ENCODE data around the gene SLC25A21. TPM values are rescaled to one million over a fixed set of nuclear protein-coding genes. Genes with fewer than 3 reads are reported as not detected.

SLC25A21 gene
- total RNA-seq, 2 experiments from 2014 or later: not detected

DNA sequence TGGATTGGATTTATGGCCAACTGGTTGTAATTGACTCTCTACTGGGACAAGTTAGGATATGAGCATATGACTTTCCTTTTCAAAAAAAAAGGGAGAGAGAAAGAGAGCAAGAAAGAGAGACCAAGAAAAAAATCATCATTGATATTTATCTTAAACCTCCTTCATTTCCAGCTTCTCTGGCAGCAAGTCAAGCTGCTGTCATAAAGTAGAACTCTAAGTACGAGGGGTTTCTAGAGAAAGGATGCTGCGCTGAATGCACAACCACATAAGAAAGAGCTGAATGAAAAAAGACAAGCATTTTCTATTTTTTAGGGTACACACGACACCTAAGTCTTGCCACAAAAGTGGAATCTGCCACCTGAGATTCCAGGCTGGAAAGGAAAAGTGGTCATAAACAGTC lies 182.6 kb downstream of the SLC25A21 start:
- H3K9me3 Mint-ChIP-seq: peaks cover 12% of the 10 kb centered on the region
- ATAC-seq (ENCODE audit: poor library complexity) (no peak), DNase-seq (no peak)
- H3K27me3 Mint-ChIP-seq: no peaks in the 10 kb centered on the region
- TF ChIP-seq, protein P1, sequence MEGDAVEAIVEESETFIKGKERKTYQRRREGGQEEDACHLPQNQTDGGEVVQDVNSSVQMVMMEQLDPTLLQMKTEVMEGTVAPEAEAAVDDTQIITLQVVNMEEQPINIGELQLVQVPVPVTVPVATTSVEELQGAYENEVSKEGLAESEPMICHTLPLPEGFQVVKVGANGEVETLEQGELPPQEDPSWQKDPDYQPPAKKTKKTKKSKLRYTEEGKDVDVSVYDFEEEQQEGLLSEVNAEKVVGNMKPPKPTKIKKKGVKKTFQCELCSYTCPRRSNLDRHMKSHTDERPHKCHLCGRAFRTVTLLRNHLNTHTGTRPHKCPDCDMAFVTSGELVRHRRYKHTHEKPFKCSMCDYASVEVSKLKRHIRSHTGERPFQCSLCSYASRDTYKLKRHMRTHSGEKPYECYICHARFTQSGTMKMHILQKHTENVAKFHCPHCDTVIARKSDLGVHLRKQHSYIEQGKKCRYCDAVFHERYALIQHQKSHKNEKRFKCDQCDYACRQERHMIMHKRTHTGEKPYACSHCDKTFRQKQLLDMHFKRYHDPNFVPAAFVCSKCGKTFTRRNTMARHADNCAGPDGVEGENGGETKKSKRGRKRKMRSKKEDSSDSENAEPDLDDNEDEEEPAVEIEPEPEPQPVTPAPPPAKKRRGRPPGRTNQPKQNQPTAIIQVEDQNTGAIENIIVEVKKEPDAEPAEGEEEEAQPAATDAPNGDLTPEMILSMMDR (IDR thresholded peaks at IDR 0.05): no peak
- Histone ChIP-seq H3K27ac (ENCODE audit: low read depth in 1 of 2, low read length in 2 of 2) (no peak overlapping the region), H3K36me3 (ENCODE audit: insufficient read depth, low read length) (no peaks in the 10 kb centered on the region), H3K4me3 (ENCODE audit: low read length) (no peak overlapping the region), H3K27me3 (ENCODE audit: control insufficient read depth in 1 of 2, insufficient read depth in 2 of 2, low read length in 2 of 2) (no peaks in the 10 kb centered on the region), H3K4me1 (ENCODE audit: insufficient read depth, low read length) (no peaks in the 10 kb centered on the region), H3K9me3 (ENCODE audit: control insufficient read depth in 1 of 2, insufficient read depth in 1 of 2, low read length in 2 of 2) (no peaks in the 10 kb centered on the region)
- no peaks in the 10 kb centered on the region for H3K4me1 Mint-ChIP-seq (ENCODE audit: low read depth)
- ChIA-PET CTCF (no interaction called here), POLR2A (no interaction called here)
- H3K4me3 Mint-ChIP-seq: no peak overlapping the region
- H3K27ac Mint-ChIP-seq: no peak overlapping the region
- H3K36me3 Mint-ChIP-seq (ENCODE audit: low read depth): no peaks in the 10 kb centered on the region
- intact Hi-C loops (cut with DNase I, micrococcal nuclease): no loop called here

DNA sequence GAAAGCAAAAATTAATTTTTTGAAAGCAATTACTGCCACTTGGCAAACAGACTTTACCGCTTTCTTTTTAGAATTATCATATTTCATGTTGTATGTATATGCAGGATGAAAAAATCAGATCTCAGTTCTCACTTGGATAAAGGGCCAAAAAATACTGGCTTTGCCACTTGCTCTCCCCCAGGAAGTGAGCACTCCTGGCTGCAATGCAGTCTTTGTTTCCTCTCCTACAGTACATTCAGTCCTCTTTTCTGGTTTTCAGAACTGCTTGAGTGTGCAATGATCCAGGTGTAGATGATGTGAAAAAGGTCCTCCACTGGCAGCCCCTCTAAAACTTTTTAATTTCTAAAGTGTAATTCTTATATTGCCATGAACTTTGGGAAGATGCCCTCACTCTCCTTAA lies 183.4 kb downstream of the SLC25A21 start:
- Mint-ChIP-seq H3K27ac (no peak overlapping the region), H3K9me3 (peaks cover 11% of the 10 kb centered on the region), H3K27me3 (no peaks in the 10 kb centered on the region), H3K4me3 (no peak overlapping the region), H3K36me3 (ENCODE audit: low read depth) (no peaks in the 10 kb centered on the region), H3K4me1 (ENCODE audit: low read depth) (no peaks in the 10 kb centered on the region)
- DNase-seq: no peak
- H3K36me3 ChIP-seq (ENCODE audit: insufficient read depth, low read length): no peaks in the 10 kb centered on the region
- no peak overlapping the region for H3K27ac ChIP-seq (ENCODE audit: low read depth in 1 of 2, low read length in 2 of 2)
- no peaks in the 10 kb centered on the region for H3K4me1 ChIP-seq (ENCODE audit: insufficient read depth, low read length)
- no peak for ATAC-seq (ENCODE audit: poor library complexity)
- TF ChIP-seq, protein P1 (IDR thresholded peaks at IDR 0.05): no peak
- intact Hi-C loops (cut with DNase I, micrococcal nuclease): no loop called here
- no peak overlapping the region for H3K4me3 ChIP-seq (ENCODE audit: low read length)
- ChIA-PET CTCF (no interaction called here), POLR2A (no interaction called here)
- H3K27me3 ChIP-seq (ENCODE audit: control insufficient read depth in 1 of 2, insufficient read depth in 2 of 2, low read length in 2 of 2): no peaks in the 10 kb centered on the region
- peaks cover 0 to under 1% of the 10 kb centered on the region in 2 experiments for H3K9me3 ChIP-seq (ENCODE audit: control insufficient read depth in 1 of 2, insufficient read depth in 1 of 2, low read length in 2 of 2)

DNA sequence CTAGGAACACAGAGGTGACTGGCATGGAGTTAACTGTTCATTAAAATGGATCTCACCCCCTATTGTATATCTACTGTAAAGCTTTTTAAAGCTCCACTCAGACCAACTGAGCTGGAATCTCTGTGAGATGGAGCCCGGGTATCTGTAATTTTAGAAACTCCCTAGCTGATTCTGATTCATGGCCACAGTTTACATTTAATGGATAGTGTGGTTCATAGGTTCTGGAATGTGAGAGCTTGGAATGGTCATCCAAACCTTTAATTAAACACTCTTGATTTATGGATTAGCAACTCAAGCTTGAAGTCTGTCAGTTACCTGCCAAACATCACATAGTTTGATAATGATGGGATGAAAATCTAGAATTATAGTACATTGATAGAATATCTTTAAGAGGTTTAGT lies 183.8 kb downstream of the SLC25A21 start:
- Histone ChIP-seq H3K4me3 (ENCODE audit: low read length) (no peak overlapping the region), H3K27ac (ENCODE audit: low read depth in 1 of 2, low read length in 2 of 2) (no peak overlapping the region), H3K36me3 (ENCODE audit: insufficient read depth, low read length) (no peaks in the 10 kb centered on the region), H3K9me3 (ENCODE audit: control insufficient read depth in 1 of 2, insufficient read depth in 1 of 2, low read length in 2 of 2) (peaks cover 0 to 5% of the 10 kb centered on the region in 2 experiments), H3K27me3 (ENCODE audit: control insufficient read depth in 1 of 2, insufficient read depth in 2 of 2, low read length in 2 of 2) (no peaks in the 10 kb centered on the region), H3K4me1 (ENCODE audit: insufficient read depth, low read length) (no peaks in the 10 kb centered on the region)
- POLR2A ChIA-PET: no interaction called here
- Mint-ChIP-seq H3K27me3 (no peaks in the 10 kb centered on the region), H3K36me3 (ENCODE audit: low read depth) (no peaks in the 10 kb centered on the region), H3K4me3 (no peak overlapping the region), H3K9me3 (peaks cover 9% of the 10 kb centered on the region), H3K27ac (no peak overlapping the region), H3K4me1 (ENCODE audit: low read depth) (no peaks in the 10 kb centered on the region)
- DNase-seq (no peak), ATAC-seq (ENCODE audit: poor library complexity) (no peak)
- TF ChIP-seq, protein P1 (IDR thresholded peaks at IDR 0.05): no peak
- intact Hi-C loops (cut with DNase I, micrococcal nuclease): no loop called here
- CTCF ChIA-PET: no interaction called here

Measured in CD4-positive, alpha-beta T cell (primary cell).